GM18505 (cell line): ENCODE results near the gene ZBTB20.

Source experiments
- ATAC-seq: cut with Tn5 transposase; IDR thresholded peaks from one replicate; pipeline ENCODE4 v1.9.1; 2021; ENCODE audit not compliant: unreplicated experiment
- POLR2A ChIP-seq: IDR thresholded peaks from 4 replicates; pipeline ENCODE4 v1.6.1; 2011; ENCODE audit warnings: borderline replicate concordance; ENCODE audit not compliant: insufficient read depth, insufficient read length; ENCODE audit errors: extremely low read depth

Gene ZBTB20

GRCh38 chr3:114392831-114393230, 754.3 kb downstream of the ZBTB20 start:
- ATAC-seq: no peak
- TF ChIP-seq POLR2A: no peak

- ATAC-seq: no peak
- TF ChIP-seq POLR2A: no peak
These were observed 757.9 kb downstream of the ZBTB20 start for GRCh38 chr3:114389156-114389555.

- TF ChIP-seq POLR2A: no peak
- no peak for ATAC-seq
These were observed 762.6 kb downstream of the ZBTB20 start for GRCh38 chr3:114384558-114384903.

- peak; percentile 74 for ATAC-seq
- TF ChIP-seq POLR2A: no peak
These were observed 763.1 kb downstream of the ZBTB20 start for GRCh38 chr3:114383875-114384557.

- ATAC-seq: no peak
- TF ChIP-seq POLR2A: no peak
These were observed 766.8 kb downstream of the ZBTB20 start for GRCh38 chr3:114380233-114380651.

GRCh38 chr3:114379266-114379665, 767.8 kb downstream of the ZBTB20 start:
- no peak for TF ChIP-seq POLR2A
- no peak for ATAC-seq

- TF ChIP-seq POLR2A: no peak
- ATAC-seq: no peak
These were observed 768.3 kb downstream of the ZBTB20 start for GRCh38 chr3:114378760-114379159.

- ATAC-seq: no peak
- no peak for TF ChIP-seq POLR2A
These were observed 769.7 kb downstream of the ZBTB20 start for GRCh38 chr3:114377426-114377825.

- ATAC-seq: no peak
- TF ChIP-seq POLR2A: no peak
These were observed 770.4 kb downstream of the ZBTB20 start for GRCh38 chr3:114376516-114377185.

GRCh38 chr3:114375608-114376421, 771.3 kb downstream of the ZBTB20 start:
- no peak for ATAC-seq
- TF ChIP-seq POLR2A: no peak

- ATAC-seq: no peak
- no peak for TF ChIP-seq POLR2A
These were observed 772.6 kb downstream of the ZBTB20 start for GRCh38 chr3:114374433-114374990.

GRCh38 chr3:114370537-114371174, 776.4 kb downstream of the ZBTB20 start:
- no peak for ATAC-seq
- TF ChIP-seq POLR2A: no peak

- no peak for TF ChIP-seq POLR2A
- no peak for ATAC-seq
These were observed 781.2 kb downstream of the ZBTB20 start for GRCh38 chr3:114365909-114366308.
